Neural progenitor cell (in vitro differentiated cells): ENCODE results near the gene NAT8. TPM values are rescaled to one million over a fixed set of nuclear protein-coding genes. Genes with fewer than 3 reads are reported as not detected.
"Not testable (repeated sequence)": the region's sequence is repeated elsewhere in the genome, so short reads cannot be mapped to it uniquely, and the experiment has no call there.

Source experiments
- DNase-seq: peaks from one replicate; pipeline ENCODE4 v3.0.0-alpha.2; 2016; ENCODE audit warnings: low spot score
- H2AFZ ChIP-seq: fragments of 200-600 bp; sonication (generic); replicated peaks from 2 replicates; pipeline ENCODE4 v1.6.1; 2016; ENCODE audit warnings: antibody characterized with exemption
- H3F3A ChIP-seq: fragments of 200-600 bp; sonication (generic); 2 replicates; pipeline ENCODE4 v1.6.1; 2016; ENCODE audit warnings: antibody characterized with exemption, low read depth
- H3K27ac ChIP-seq: fragments of 200-600 bp; sonication (generic); 2 replicates; pipeline ENCODE4 v1.5.1; 2016; ENCODE audit warnings: mild to moderate bottlenecking
- H3K27me3 ChIP-seq: fragments of 200-600 bp; sonication (generic); 2 replicates; pipeline ENCODE4 v1.6.1; 2016; ENCODE audit warnings: mild to moderate bottlenecking, moderate library complexity
- H3K36me3 ChIP-seq: fragments of 200-600 bp; sonication (generic); 2 replicates; pipeline ENCODE4 v1.5.1; 2016
- H3K4me1 ChIP-seq: fragments of 200-600 bp; sonication (generic); 2 replicates; pipeline ENCODE4 v1.6.1; 2016; ENCODE audit warnings: mixed run types
- H3K4me2 ChIP-seq: fragments of 200-600 bp; sonication (generic); 2 replicates; pipeline ENCODE4 v1.6.1; 2016
- H3K4me3 ChIP-seq: fragments of 200-600 bp; sonication (generic); 2 replicates; pipeline ENCODE4 v1.5.1; 2016
- H3K79me2 ChIP-seq: fragments of 200-600 bp; sonication (generic); 2 replicates; pipeline ENCODE4 v1.6.1; 2016; ENCODE audit warnings: low read depth
- H3K9ac ChIP-seq: fragments of 200-600 bp; sonication (generic); 2 replicates; pipeline ENCODE4 v1.6.1; 2016
- H3K9me3 ChIP-seq: fragments of 200-600 bp; sonication (generic); 2 replicates; pipeline ENCODE4 v1.5.1; 2016; ENCODE audit warnings: low read depth
- H4K20me1 ChIP-seq: fragments of 200-600 bp; sonication (generic); 2 replicates; pipeline ENCODE4 v1.6.1; 2016; ENCODE audit warnings: low read depth
- H3K27ac Mint-ChIP-seq: 3 replicates; pipeline ENCODE4 v1.8.0; 2021; ENCODE audit warnings: mixed read lengths
- H3K27me3 Mint-ChIP-seq: 2 replicates; pipeline ENCODE4 v1.8.0; 2022; ENCODE audit warnings: low read depth, mild to moderate bottlenecking, inconsistent platforms, moderate library complexity, mixed read lengths; ENCODE audit not compliant: insufficient read depth
- H3K36me3 Mint-ChIP-seq: 3 replicates; pipeline ENCODE4 v1.8.0; 2021; ENCODE audit warnings: mixed read lengths
- H3K4me1 Mint-ChIP-seq: 3 replicates; pipeline ENCODE4 v1.8.0; 2021; ENCODE audit warnings: mixed read lengths
- H3K4me3 Mint-ChIP-seq: 3 replicates; pipeline ENCODE4 v1.8.0; 2021; ENCODE audit warnings: mild to moderate bottlenecking, moderate library complexity, mixed read lengths
- H3K9me3 Mint-ChIP-seq: 3 replicates; pipeline ENCODE4 v1.8.0; 2020; ENCODE audit warnings: mixed read lengths
- total RNA-seq: library from RNA; depleted of rRNA; stranded (reverse); fragments of >200 nt; gene quantifications from 2 replicates; pipeline ENCODE4 v1.2.3, GENCODE V29; 2015; ENCODE audit warnings: low replicate concordance
- TF ChIP-seq, protein P1 (sequence below): fragments of 200-600 bp; sonication (generic); IDR thresholded peaks from 2 replicates; pipeline ENCODE4 v1.5.1; 2017; ENCODE audit warnings: antibody characterized with exemption, mild to moderate bottlenecking

Gene NAT8
- total RNA-seq, 1 donor from 2014 or later, result not detected

DNA sequence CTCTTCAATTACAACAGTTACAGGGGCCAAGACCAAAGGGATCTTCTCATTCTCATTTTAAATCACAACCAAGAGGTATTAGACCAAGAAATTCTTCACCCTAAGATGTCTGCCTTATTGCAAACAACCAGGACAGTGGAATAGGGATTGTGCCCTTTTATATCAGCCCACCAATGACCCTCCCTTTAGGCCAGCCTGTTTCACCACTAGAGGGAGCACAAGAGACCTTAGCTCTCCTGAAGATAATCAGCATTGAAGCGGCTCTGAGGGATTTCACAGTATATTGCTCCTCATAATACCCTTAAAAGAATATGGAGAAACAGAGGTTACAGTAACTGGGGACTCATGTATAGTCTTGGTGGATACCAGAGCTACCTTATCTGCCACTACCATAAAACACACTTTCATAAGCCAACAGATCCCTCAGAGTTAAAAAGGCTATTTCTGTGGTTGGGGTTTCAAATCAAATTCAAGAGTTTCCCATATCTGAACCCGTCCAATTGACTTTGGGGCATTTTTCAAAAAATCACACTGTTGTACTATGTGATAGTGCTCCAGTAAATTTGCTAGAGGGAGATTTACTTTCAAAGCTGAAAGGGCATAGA is 11.5 kb downstream of the NAT8 start:
- not testable (repeated sequence) for H3K4me1 Mint-ChIP-seq, H3K4me3 ChIP-seq, H4K20me1 ChIP-seq, H3K79me2 ChIP-seq, H3K9me3 ChIP-seq, H3K27ac Mint-ChIP-seq, H3K4me1 ChIP-seq, H3K27me3 Mint-ChIP-seq, H3K4me2 ChIP-seq, H3K36me3 Mint-ChIP-seq, H3F3A ChIP-seq, H3K36me3 ChIP-seq, H3K4me3 Mint-ChIP-seq, H3K27me3 ChIP-seq, H3K27ac ChIP-seq, H2AFZ ChIP-seq, H3K9ac ChIP-seq, H3K9me3 Mint-ChIP-seq
- peak; percentile 37 for DNase-seq
- TF ChIP-seq, protein P1, sequence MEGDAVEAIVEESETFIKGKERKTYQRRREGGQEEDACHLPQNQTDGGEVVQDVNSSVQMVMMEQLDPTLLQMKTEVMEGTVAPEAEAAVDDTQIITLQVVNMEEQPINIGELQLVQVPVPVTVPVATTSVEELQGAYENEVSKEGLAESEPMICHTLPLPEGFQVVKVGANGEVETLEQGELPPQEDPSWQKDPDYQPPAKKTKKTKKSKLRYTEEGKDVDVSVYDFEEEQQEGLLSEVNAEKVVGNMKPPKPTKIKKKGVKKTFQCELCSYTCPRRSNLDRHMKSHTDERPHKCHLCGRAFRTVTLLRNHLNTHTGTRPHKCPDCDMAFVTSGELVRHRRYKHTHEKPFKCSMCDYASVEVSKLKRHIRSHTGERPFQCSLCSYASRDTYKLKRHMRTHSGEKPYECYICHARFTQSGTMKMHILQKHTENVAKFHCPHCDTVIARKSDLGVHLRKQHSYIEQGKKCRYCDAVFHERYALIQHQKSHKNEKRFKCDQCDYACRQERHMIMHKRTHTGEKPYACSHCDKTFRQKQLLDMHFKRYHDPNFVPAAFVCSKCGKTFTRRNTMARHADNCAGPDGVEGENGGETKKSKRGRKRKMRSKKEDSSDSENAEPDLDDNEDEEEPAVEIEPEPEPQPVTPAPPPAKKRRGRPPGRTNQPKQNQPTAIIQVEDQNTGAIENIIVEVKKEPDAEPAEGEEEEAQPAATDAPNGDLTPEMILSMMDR, result peak; percentile 72

DNA sequence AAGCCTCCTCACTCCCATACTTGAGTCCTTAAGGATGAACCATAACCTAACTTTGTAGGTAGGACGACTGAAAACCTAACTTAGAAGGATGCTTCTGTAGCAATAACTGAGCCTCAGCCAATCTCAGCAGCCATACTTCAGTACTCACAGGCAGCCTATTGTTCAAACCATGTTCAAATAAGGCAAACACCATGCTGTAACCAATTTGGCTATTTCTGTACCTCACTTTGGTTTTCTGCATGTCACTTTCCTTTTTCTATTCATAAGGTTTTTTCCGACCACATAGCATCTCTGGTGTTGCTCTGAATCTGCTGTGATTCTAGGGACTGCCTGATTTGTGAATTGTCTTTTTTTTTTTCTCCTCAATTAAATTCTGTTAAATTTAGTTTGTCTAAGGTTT is 13.7 kb downstream of the NAT8 start:
- H3K4me3 Mint-ChIP-seq, H3K27me3 Mint-ChIP-seq, H4K20me1 ChIP-seq, H3K79me2 ChIP-seq, H3K4me2 ChIP-seq, H3K9me3 Mint-ChIP-seq, H3K9me3 ChIP-seq, H2AFZ ChIP-seq, H3K27ac ChIP-seq, H3K36me3 ChIP-seq, H3K9ac ChIP-seq, H3K4me3 ChIP-seq, H3K36me3 Mint-ChIP-seq, H3F3A ChIP-seq, H3K4me1 ChIP-seq, H3K27me3 ChIP-seq, H3K4me1 Mint-ChIP-seq, H3K27ac Mint-ChIP-seq, DNase-seq: not testable (repeated sequence)

DNA sequence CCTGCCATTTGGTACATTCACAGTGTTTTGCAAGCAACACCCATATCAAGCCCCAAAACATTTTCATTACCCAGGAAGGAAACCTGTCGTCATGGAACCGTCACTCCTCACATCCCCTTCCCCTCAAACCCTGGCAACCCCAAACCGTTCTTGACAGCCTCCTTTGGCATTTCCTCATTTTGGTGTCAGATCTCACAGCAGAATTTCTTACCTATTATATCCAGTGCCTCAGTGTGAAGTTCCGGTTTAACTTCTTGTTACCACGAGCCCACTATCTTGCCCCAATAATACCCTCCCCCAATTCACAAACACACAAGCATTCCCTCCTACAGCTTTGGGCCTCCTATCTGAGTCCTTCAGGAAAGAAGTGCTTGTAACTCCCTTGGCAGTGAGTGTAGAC is 16.0 kb downstream of the NAT8 start:
- not testable (repeated sequence) for H4K20me1 ChIP-seq, H3F3A ChIP-seq, H3K27me3 ChIP-seq, H3K9me3 Mint-ChIP-seq, H3K79me2 ChIP-seq, H3K4me3 Mint-ChIP-seq, DNase-seq, H3K36me3 ChIP-seq, H3K4me1 ChIP-seq, H3K27ac ChIP-seq, H3K4me2 ChIP-seq, H3K36me3 Mint-ChIP-seq, H3K4me3 ChIP-seq, H3K9ac ChIP-seq, H3K27ac Mint-ChIP-seq, H2AFZ ChIP-seq, H3K9me3 ChIP-seq, H3K27me3 Mint-ChIP-seq, H3K4me1 Mint-ChIP-seq

DNA sequence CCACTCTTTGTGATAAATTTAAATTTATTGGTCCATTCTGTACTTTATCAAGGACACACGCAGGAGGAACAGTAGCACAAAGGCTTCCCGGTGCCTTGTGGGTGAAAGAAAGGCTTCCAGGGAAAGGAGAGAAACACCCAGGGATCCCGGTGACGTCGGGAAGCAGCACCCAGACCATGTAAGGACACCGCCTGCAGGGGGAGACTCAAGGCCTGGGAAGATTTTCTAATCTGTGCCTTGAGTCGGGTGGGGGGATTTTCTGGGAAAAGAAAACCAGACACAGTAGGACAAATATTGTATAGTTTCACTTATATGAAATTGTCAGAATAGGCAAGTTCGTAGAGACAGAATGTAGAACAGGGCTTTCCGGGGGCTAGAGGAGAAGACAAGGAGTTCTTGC is 17.6 kb downstream of the NAT8 start:
- H3K79me2 ChIP-seq, H2AFZ ChIP-seq, H3K9me3 ChIP-seq, H3K4me1 Mint-ChIP-seq, H3K9me3 Mint-ChIP-seq, H3K4me1 ChIP-seq, H3K27ac ChIP-seq, H3K4me2 ChIP-seq, H4K20me1 ChIP-seq, H3K27me3 ChIP-seq, H3K36me3 Mint-ChIP-seq, H3K4me3 Mint-ChIP-seq, H3K9ac ChIP-seq, H3F3A ChIP-seq, H3K4me3 ChIP-seq, H3K27ac Mint-ChIP-seq, H3K27me3 Mint-ChIP-seq, H3K36me3 ChIP-seq: not testable (repeated sequence)
- TF ChIP-seq, protein P1, result peak; percentile 44
- peak; percentile 3 for DNase-seq

DNA sequence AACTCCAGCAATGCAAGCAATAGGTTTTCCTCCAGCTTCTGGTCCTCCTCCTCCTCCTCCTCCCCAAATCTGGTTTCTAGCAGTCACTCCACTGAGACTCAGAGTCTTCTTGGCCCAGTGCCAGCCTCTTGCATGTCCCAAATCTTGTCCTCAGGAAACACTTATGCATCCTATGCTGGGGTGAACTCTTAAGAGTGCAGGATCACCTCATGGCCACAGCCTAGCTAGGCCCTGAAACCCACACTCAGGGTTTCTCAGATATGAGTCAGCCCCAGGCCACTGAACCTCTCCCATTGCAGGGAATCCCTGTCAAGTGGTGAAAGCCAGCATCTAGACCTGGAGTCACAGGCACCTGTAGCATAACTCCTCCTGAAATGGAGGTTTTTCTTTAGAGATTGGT is 18.2 kb downstream of the NAT8 start:
- H3F3A ChIP-seq, H3K9ac ChIP-seq, H3K36me3 Mint-ChIP-seq, H3K4me2 ChIP-seq, H3K27me3 ChIP-seq, H3K9me3 Mint-ChIP-seq, H3K4me1 ChIP-seq, H4K20me1 ChIP-seq, H3K9me3 ChIP-seq, H2AFZ ChIP-seq, H3K27me3 Mint-ChIP-seq, H3K27ac Mint-ChIP-seq, H3K27ac ChIP-seq, H3K4me3 Mint-ChIP-seq, H3K79me2 ChIP-seq, DNase-seq, H3K4me3 ChIP-seq, H3K36me3 ChIP-seq, H3K4me1 Mint-ChIP-seq: not testable (repeated sequence)
